Prostate gland (tissue), 2 donors: Measurements from ENCODE around the gene CARMIL1. TPM values are rescaled to one million over a fixed set of nuclear protein-coding genes. Genes with fewer than 3 reads are reported as not detected.

Experiments used
- DNase-seq: peaks from one replicate; pipeline ENCODE4 v3.0.0-alpha.2; 2019; ENCODE audit warnings: low spot score
- H3K27ac ChIP-seq, 2 donors: fragments of 200-600 bp; sonication (generic); 2 replicates each; pipeline ENCODE4 v1.5.1; 2017 to 2019
- H3K27me3 ChIP-seq: fragments of 200-600 bp; sonication (generic); replicated peaks from 2 replicates; pipeline ENCODE4 v1.5.1; 2019; ENCODE audit not compliant: insufficient read depth
- H3K36me3 ChIP-seq, 2 donors: fragments of 200-600 bp; sonication (generic); 1 replicate in 1 of 2; 2 replicates in 1 of 2; pipeline versions ENCODE4 v1.5.1 to v1.8.1; 2017 to 2019
- H3K4me1 ChIP-seq: fragments of 200-600 bp; sonication (generic); replicated peaks from 2 replicates; pipeline ENCODE4 v1.5.1; 2019
- H3K4me3 ChIP-seq, 2 donors: fragments of 200-600 bp; sonication (generic); 2 replicates each; pipeline ENCODE4 v1.5.1; 2017 to 2019
- H3K9me3 ChIP-seq: fragments of 200-600 bp; sonication (generic); 2 replicates; pipeline ENCODE4 v1.5.1; 2017
- CTCF ChIP-seq, 4 experiments: fragments of 200-600 bp in 2 of 4; fragments of 450-650 bp in 2 of 4; sonication (generic) in 2 of 4; IDR thresholded peaks; 1 replicate in 3 of 4; 2 replicates in 1 of 4; pipeline ENCODE4 v1.5.1; 2016 to 2019; ENCODE audit warnings: antibody characterized with exemption in 4 of 4, mild to moderate bottlenecking in 2 of 4, moderate library complexity in 2 of 4
- POLR2A ChIP-seq: fragments of 450-650 bp; IDR thresholded peaks from one replicate; pipeline ENCODE4 v1.6.1; 2016; ENCODE audit warnings: antibody characterized with exemption, mild to moderate bottlenecking
- POLR2AphosphoS5 ChIP-seq: sonication (generic); formaldehyde crosslinking; IDR thresholded peaks from one replicate; pipeline ENCODE4 v1.6.1; 2017; ENCODE audit warnings: antibody characterized with exemption
- WGBS: methylation state at CpG from one replicate; pipeline ENCODE4 v1.1.5; 2018; 5-methylcytosine and 5-hydroxymethylcytosine counted together
- intact Hi-C: fragments of 100-400 bp; cut with DNase I; formaldehyde crosslinking; loops from one replicate; pipeline ENCODE4 v1.14.2; 2022
- total RNA-seq, 2 donors: library from RNA; depleted of rRNA; stranded (reverse); fragments of >200 nt; gene quantifications; one replicate each; pipeline ENCODE4 v1.1.0, GENCODE V29; 2016

CARMIL1 gene
- total RNA-seq, 2 donors from 2014 or later, result 12.9 to 71.7 TPM

GRCh38 chr6:25407431-25407830 lies 128.3 kb downstream of the CARMIL1 start:
- H3K27ac ChIP-seq, result no peak overlapping the region
- TF ChIP-seq POLR2A (no peak), POLR2AphosphoS5 (no peak), CTCF (IDR thresholded peaks at IDR 0.05) (no peak)
- no peaks in the 10 kb centered on the region for H3K4me1 ChIP-seq
- H3K27me3 ChIP-seq, result no peaks in the 10 kb centered on the region
- no peaks in the 10 kb centered on the region for H3K9me3 ChIP-seq
- H3K36me3 ChIP-seq, result no peaks in the 10 kb centered on the region
- DNase-seq, result no peak
- WGBS, result 74% methylated on average over 3 of the region's 3 CpGs
- H3K4me3 ChIP-seq, result no peak overlapping the region
- intact Hi-C loops, result no loop called here

- peaks cover 5% of the 10 kb centered on the region for H3K4me1 ChIP-seq
- intact Hi-C loops, result no loop called here
- H3K27me3 ChIP-seq, result no peaks in the 10 kb centered on the region
- H3K27ac ChIP-seq, result no peak overlapping the region
- no peak overlapping the region for H3K4me3 ChIP-seq
- WGBS, result 43% methylated on average over 1 of the region's 1 CpG
- no peaks in the 10 kb centered on the region for H3K9me3 ChIP-seq
- TF ChIP-seq CTCF (IDR thresholded peaks at IDR 0.05) (no peak), POLR2A (no peak), POLR2AphosphoS5 (no peak)
- H3K36me3 ChIP-seq, result no peaks in the 10 kb centered on the region
- DNase-seq, result no peak
These were observed 130.9 kb downstream of the CARMIL1 start for GRCh38 chr6:25410102-25410501.

- Histone ChIP-seq H3K9me3 (no peaks in the 10 kb centered on the region), H3K4me1 (peaks cover 5% of the 10 kb centered on the region), H3K27me3 (no peaks in the 10 kb centered on the region), H3K27ac (no peak overlapping the region), H3K36me3 (no peaks in the 10 kb centered on the region), H3K4me3 (no peak overlapping the region)
- intact Hi-C loops, result no loop called here
- DNase-seq, result no peak
- 66% methylated on average over 7 of the region's 7 CpGs for WGBS
- TF ChIP-seq POLR2A (no peak), CTCF (IDR thresholded peaks at IDR 0.05) (no peak), POLR2AphosphoS5 (no peak)
These were observed 132.3 kb downstream of the CARMIL1 start for GRCh38 chr6:25411316-25411950.

GRCh38 chr6:25413207-25413905 lies 134.2 kb downstream of the CARMIL1 start:
- DNase-seq, result no peak
- no peak overlapping the region for H3K27ac ChIP-seq
- intact Hi-C loops, result no loop called here
- H3K4me1 ChIP-seq, result peaks cover 8% of the 10 kb centered on the region
- no peaks in the 10 kb centered on the region for H3K36me3 ChIP-seq
- no peak overlapping the region for H3K4me3 ChIP-seq
- 81% methylated on average over 1 of the region's 1 CpG for WGBS
- TF ChIP-seq POLR2A (no peak), POLR2AphosphoS5 (no peak), CTCF (IDR thresholded peaks at IDR 0.05) (no peak)
- no peaks in the 10 kb centered on the region for H3K27me3 ChIP-seq
- no peaks in the 10 kb centered on the region for H3K9me3 ChIP-seq

- Histone ChIP-seq H3K36me3 (no peaks in the 10 kb centered on the region), H3K9me3 (no peaks in the 10 kb centered on the region), H3K27ac (peak overlapping the region in 1 of 2 donors; percentile 44), H3K4me3 (no peak overlapping the region), H3K27me3 (no peaks in the 10 kb centered on the region), H3K4me1 (peaks cover 8% of the 10 kb centered on the region)
- WGBS, result 19% methylated on average over 1 of the region's 1 CpG
- intact Hi-C loops, result no loop called here
- TF ChIP-seq CTCF (IDR thresholded peaks at IDR 0.05), result no peak
- TF ChIP-seq POLR2A, result no peak
- no peak for TF ChIP-seq POLR2AphosphoS5
- DNase-seq, result no peak
These were observed 135.0 kb downstream of the CARMIL1 start for GRCh38 chr6:25414168-25414567.
